ENCODE results near the gene CNTNAP1. TPM values are rescaled to one million over a fixed set of nuclear protein-coding genes. Genes with fewer than 3 reads are reported as not detected.

CNTNAP1 gene
- 2.3 and 2.5 TPM in 2 replicates for total RNA-seq
- long read RNA-seq: 0 reads

DNA sequence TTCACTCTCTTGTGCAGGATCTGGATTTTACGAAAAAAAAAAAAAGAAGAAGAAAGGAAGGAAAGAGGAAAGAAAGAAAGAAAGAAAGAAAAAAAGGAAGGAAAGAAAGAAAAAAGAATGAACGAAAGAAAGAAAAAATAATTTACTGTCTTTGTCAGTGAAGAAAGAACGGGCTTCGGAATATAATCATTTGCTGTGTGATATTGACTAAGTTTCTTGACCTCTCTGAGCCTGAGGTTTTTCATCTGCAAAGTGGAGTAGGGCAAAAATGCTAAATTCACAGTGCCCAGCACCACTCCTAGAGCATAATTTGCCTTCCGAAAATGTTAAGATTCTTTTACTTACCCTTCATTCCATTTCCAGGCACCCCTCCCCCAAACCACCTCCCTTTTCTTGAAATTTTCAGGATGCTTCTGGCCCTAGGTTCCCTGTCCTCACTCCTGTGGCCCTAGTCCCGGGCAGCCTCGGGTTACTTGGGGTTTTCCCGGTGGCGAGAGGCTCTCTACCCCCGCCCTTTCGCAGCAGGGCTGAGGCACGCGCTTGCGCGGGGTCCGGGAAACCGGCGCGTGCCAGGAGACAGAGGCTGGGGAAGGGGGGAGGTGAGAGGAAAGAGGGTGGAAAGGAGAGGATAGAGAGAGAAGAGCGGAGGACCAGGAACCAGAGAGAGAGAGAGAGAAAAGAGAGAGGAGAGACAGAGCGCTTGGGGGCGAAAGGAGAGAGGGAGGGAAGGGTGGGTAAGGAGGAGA lies at the start of gene CNTNAP1:
CNTNAP1 (plus strand) TSS at position 556 of the 746 bp plus-strand sequence. CDS start 299 bp downstream, outside the sequence.
- Mint-ChIP-seq H3K4me1 (ENCODE audit: low read depth) (peaks cover 15% of the 10 kb centered on the region), H3K27me3 (peaks cover 53% of the 10 kb centered on the region), H3K36me3 (ENCODE audit: insufficient read depth) (peaks cover 4% of the 10 kb centered on the region), H3K27ac (peak within 1 kb of the TSS; percentile 60), H3K9me3 (ENCODE audit: low read depth) (no peaks in the 10 kb centered on the region), H3K4me3 (ENCODE audit: low read depth) (peak within 1 kb of the TSS; percentile 38)
- TF ChIP-seq, protein P1, sequence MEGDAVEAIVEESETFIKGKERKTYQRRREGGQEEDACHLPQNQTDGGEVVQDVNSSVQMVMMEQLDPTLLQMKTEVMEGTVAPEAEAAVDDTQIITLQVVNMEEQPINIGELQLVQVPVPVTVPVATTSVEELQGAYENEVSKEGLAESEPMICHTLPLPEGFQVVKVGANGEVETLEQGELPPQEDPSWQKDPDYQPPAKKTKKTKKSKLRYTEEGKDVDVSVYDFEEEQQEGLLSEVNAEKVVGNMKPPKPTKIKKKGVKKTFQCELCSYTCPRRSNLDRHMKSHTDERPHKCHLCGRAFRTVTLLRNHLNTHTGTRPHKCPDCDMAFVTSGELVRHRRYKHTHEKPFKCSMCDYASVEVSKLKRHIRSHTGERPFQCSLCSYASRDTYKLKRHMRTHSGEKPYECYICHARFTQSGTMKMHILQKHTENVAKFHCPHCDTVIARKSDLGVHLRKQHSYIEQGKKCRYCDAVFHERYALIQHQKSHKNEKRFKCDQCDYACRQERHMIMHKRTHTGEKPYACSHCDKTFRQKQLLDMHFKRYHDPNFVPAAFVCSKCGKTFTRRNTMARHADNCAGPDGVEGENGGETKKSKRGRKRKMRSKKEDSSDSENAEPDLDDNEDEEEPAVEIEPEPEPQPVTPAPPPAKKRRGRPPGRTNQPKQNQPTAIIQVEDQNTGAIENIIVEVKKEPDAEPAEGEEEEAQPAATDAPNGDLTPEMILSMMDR (IDR thresholded peaks at IDR 0.05; ENCODE audit: unreplicated experiment): no peak
- no peak for DNase-seq (ENCODE audit: low spot score, unreplicated experiment)

DNA sequence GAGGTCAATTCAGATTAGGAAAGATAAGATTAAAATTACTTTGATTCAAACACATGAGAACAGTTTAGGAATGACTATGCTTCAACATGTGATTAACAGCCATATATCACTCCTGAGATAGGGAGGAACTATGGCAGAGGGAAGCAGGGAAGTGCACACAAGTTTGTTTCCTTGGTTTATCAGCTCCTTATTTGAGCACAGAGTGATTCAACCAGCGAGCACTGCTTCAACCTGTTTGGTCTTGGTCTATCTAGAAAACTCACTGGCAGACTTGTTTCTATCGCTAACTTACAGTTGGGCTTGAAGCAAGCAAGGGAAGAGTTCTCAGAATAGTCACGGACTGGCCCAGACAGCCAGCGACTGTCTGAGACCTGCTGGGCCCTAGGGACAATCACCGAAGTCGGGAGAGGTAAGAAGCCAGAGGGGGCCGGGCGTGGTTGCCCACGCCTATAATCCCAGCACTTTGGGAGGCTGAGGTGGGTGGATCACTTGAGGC lies 49.3 kb upstream of the CNTNAP1 start:
- Mint-ChIP-seq H3K4me3 (ENCODE audit: low read depth) (no peak overlapping the region), H3K4me1 (ENCODE audit: low read depth) (peaks cover 8% of the 10 kb centered on the region), H3K27ac (peak overlapping the region; percentile 85), H3K27me3 (no peaks in the 10 kb centered on the region), H3K36me3 (ENCODE audit: insufficient read depth) (no peaks in the 10 kb centered on the region), H3K9me3 (ENCODE audit: low read depth) (no peaks in the 10 kb centered on the region)
- DNase-seq (ENCODE audit: low spot score, unreplicated experiment): no peak
- TF ChIP-seq, protein P1 (IDR thresholded peaks at IDR 0.05; ENCODE audit: unreplicated experiment): no peak

DNA sequence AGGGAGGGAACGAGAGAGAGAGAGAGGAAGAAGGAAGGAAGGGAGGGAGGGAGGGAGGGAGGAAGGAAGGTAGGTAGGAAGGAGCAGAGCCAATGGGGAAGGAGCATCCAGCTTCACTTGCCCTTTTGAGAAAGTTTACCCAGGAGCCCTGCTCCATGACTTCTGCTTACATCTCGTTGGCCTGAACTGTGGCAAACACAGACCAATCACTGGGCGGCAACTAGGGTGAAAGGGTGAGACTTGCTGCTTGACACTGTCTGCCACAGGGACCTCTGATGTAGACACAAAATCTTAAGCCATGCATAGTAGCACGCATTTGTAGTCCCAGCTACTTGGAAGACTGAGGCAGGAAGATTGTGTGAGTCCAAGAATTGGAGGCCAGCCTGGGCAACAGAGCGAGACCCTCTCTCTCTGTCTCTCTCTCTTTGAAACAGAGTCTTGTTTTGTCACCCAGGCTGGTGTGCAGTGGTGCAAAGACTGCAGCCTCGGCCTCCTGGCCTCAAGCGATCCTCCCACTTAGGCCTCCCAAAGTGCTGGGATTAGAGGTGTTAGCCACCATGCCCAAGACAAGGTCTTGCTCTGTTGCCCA lies 42.7 kb upstream of the CNTNAP1 start:
- Mint-ChIP-seq H3K9me3 (ENCODE audit: low read depth) (no peaks in the 10 kb centered on the region), H3K36me3 (ENCODE audit: insufficient read depth) (no peaks in the 10 kb centered on the region), H3K27me3 (peaks cover 9% of the 10 kb centered on the region), H3K4me1 (ENCODE audit: low read depth) (peaks cover 3% of the 10 kb centered on the region), H3K27ac (no peak overlapping the region), H3K4me3 (ENCODE audit: low read depth) (no peak overlapping the region)
- DNase-seq (ENCODE audit: low spot score, unreplicated experiment): no peak
- TF ChIP-seq, protein P1 (IDR thresholded peaks at IDR 0.05; ENCODE audit: unreplicated experiment): no peak

DNA sequence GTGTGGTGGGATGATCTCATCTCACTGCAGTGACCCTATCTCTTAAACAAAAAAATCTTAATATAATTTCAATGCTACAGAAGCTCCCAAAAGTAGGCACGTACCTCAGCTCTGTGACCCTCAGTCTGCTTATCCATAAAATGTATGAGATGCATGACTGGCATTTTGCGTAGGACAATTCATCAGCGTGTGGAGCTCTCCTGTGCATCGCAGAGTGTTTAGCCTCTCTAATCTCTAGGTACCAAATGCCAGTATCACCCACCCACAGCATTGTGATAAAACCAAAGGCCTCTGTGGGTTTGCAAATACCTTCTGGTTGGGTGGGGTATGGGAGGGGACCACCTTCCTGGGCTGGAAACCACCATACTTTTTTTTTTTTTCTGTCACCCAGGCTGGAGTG lies 42.2 kb upstream of the CNTNAP1 start:
- no peak overlapping the region for H3K27ac Mint-ChIP-seq
- peaks cover 3% of the 10 kb centered on the region for H3K4me1 Mint-ChIP-seq (ENCODE audit: low read depth)
- DNase-seq (ENCODE audit: low spot score, unreplicated experiment): no peak
- H3K36me3 Mint-ChIP-seq (ENCODE audit: insufficient read depth): no peaks in the 10 kb centered on the region
- no peak overlapping the region for H3K4me3 Mint-ChIP-seq (ENCODE audit: low read depth)
- TF ChIP-seq, protein P1 (IDR thresholded peaks at IDR 0.05; ENCODE audit: unreplicated experiment): no peak
- H3K9me3 Mint-ChIP-seq (ENCODE audit: low read depth): no peaks in the 10 kb centered on the region
- peaks cover 9% of the 10 kb centered on the region for H3K27me3 Mint-ChIP-seq

DNA sequence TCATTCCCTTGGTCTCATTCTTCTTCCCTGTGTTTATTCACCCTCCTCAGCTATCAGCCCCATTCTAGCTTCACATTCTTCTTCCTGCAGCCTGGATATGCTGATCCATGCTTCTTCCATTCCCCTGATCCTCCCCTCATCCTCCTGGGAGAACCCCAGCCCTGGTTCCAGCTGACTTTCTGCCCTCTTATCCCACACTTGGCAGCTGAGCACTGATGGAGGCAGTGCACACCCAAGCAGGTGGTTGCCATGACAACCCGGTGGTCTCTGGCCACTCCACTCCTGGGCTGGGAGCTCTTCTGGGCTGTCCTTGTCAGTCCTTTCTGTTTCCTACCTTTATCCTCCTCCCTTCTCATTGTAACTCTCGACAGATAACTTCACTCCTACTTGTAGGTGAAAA lies 40.0 kb upstream of the CNTNAP1 start:
- Mint-ChIP-seq H3K27ac (no peak overlapping the region), H3K27me3 (peaks cover 9% of the 10 kb centered on the region), H3K4me3 (ENCODE audit: low read depth) (no peak overlapping the region), H3K9me3 (ENCODE audit: low read depth) (no peaks in the 10 kb centered on the region), H3K4me1 (ENCODE audit: low read depth) (peaks cover 3% of the 10 kb centered on the region), H3K36me3 (ENCODE audit: insufficient read depth) (no peaks in the 10 kb centered on the region)
- TF ChIP-seq, protein P1 (IDR thresholded peaks at IDR 0.05; ENCODE audit: unreplicated experiment): no peak
- no peak for DNase-seq (ENCODE audit: low spot score, unreplicated experiment)

Measured in progenitor cell of endocrine pancreas (in vitro differentiated cells).